H9 (cell line): ENCODE results near the gene LORICRIN. TPM values are rescaled to one million over a fixed set of nuclear protein-coding genes. Genes with fewer than 3 reads are reported as not detected.

Experiments
- DNase-seq: peaks from one replicate; pipeline ENCODE4 v3.0.0-alpha.2; 2017
- H2AFZ ChIP-seq: one replicate; pipeline ENCODE4 v1.6.1; 2013; ENCODE audit warnings: mild to moderate bottlenecking, low read length, control low read depth, moderate library complexity
- H2AK5ac ChIP-seq: 2 replicates; pipeline ENCODE4 v1.6.1; 2013; ENCODE audit warnings: low read length, control low read depth, mixed read lengths; ENCODE audit not compliant: insufficient read length
- H2BK120ac ChIP-seq: one replicate; pipeline ENCODE4 v1.6.1; 2013; ENCODE audit warnings: low read depth, mild to moderate bottlenecking, low read length, control low read depth, inconsistent platforms; ENCODE audit not compliant: poor library complexity, severe bottlenecking
- H2BK12ac ChIP-seq: 2 replicates; pipeline ENCODE4 v1.6.1; 2013; ENCODE audit warnings: low read length, control low read depth, mixed read lengths, low read depth; ENCODE audit not compliant: insufficient read length
- H2BK15ac ChIP-seq: 2 replicates; pipeline ENCODE4 v1.6.1; 2013; ENCODE audit warnings: low read depth, low read length, control low read depth
- H2BK20ac ChIP-seq: one replicate; pipeline ENCODE4 v1.6.1; 2013; ENCODE audit warnings: low read depth, mild to moderate bottlenecking, low read length, control low read depth, inconsistent platforms; ENCODE audit not compliant: poor library complexity, severe bottlenecking
- H2BK5ac ChIP-seq: 2 replicates; pipeline ENCODE4 v1.6.1; 2013; ENCODE audit warnings: low read length, control low read depth, mixed read lengths; ENCODE audit not compliant: insufficient read length
- H3K14ac ChIP-seq: 2 replicates; pipeline ENCODE4 v1.6.1; 2013; ENCODE audit warnings: low read length, control low read depth; ENCODE audit not compliant: insufficient read depth
- H3K18ac ChIP-seq: 2 replicates; pipeline ENCODE4 v1.6.1; 2013; ENCODE audit warnings: low read depth, mild to moderate bottlenecking, mixed read lengths, low read length, control low read depth; ENCODE audit not compliant: insufficient read length
- H3K23ac ChIP-seq: 2 replicates; pipeline ENCODE4 v1.6.1; 2013; ENCODE audit warnings: low read length, control low read depth, mixed read lengths, low read depth; ENCODE audit not compliant: insufficient read length
- H3K23me2 ChIP-seq: 2 replicates; pipeline ENCODE4 v1.6.1; 2013; ENCODE audit warnings: low read depth, mild to moderate bottlenecking, mixed read lengths, low read length, control low read depth; ENCODE audit not compliant: insufficient read length, poor library complexity, severe bottlenecking
- H3K27ac ChIP-seq: 2 replicates; pipeline ENCODE4 v1.5.1; 2013; ENCODE audit warnings: low read length, control low read depth, mixed read lengths, low read depth; ENCODE audit not compliant: insufficient read length
- H3K27me3 ChIP-seq: 2 replicates; pipeline ENCODE4 v1.6.1; 2013; ENCODE audit warnings: low read length, control low read depth, inconsistent platforms; ENCODE audit not compliant: insufficient read depth
- H3K4ac ChIP-seq: 2 replicates; pipeline ENCODE4 v1.6.1; 2013; ENCODE audit warnings: low read depth, mild to moderate bottlenecking, control low read depth, inconsistent platforms, low read length, moderate library complexity
- H3K4me1 ChIP-seq: 2 replicates; pipeline ENCODE4 v1.6.1; 2013; ENCODE audit warnings: low read length, control low read depth, inconsistent platforms; ENCODE audit not compliant: insufficient read depth
- H3K4me2 ChIP-seq: 2 replicates; pipeline ENCODE4 v1.6.1; 2013; ENCODE audit warnings: low read length, control low read depth, mixed read lengths; ENCODE audit not compliant: insufficient read length, insufficient read depth
- H3K56ac ChIP-seq: 2 replicates; pipeline ENCODE4 v1.6.1; 2013; ENCODE audit warnings: low read depth, mild to moderate bottlenecking, mixed read lengths, low read length, control low read depth; ENCODE audit not compliant: insufficient read length
- H3K79me1 ChIP-seq: 2 replicates; pipeline ENCODE4 v1.6.1; 2013; ENCODE audit warnings: low read depth, mild to moderate bottlenecking, moderate library complexity, low read length, control low read depth, inconsistent platforms; ENCODE audit not compliant: insufficient read depth, poor library complexity, severe bottlenecking
- H3K79me2 ChIP-seq: 2 replicates; pipeline ENCODE4 v1.6.1; 2013; ENCODE audit warnings: low read length, control low read depth, inconsistent platforms; ENCODE audit not compliant: insufficient read depth
- H3K9ac ChIP-seq: 2 replicates; pipeline ENCODE4 v1.6.1; 2013; ENCODE audit warnings: low read length, control low read depth, mixed read lengths; ENCODE audit not compliant: insufficient read length; ENCODE audit errors: extremely low read depth
- H3K9me3 ChIP-seq: one replicate; pipeline ENCODE4 v1.6.1; 2013; ENCODE audit warnings: low read depth, low read length, inconsistent platforms; ENCODE audit not compliant: control insufficient read depth
- H3T11ph ChIP-seq: one replicate; pipeline ENCODE4 v1.6.1; 2013; ENCODE audit warnings: mild to moderate bottlenecking, low read length, control low read depth, inconsistent platforms
- H4K20me1 ChIP-seq: one replicate; pipeline ENCODE4 v1.6.1; 2013; ENCODE audit not compliant: control insufficient read depth, insufficient read length, insufficient read depth
- H4K5ac ChIP-seq: 2 replicates; pipeline ENCODE4 v1.6.1; 2013; ENCODE audit warnings: low read depth, mild to moderate bottlenecking, mixed read lengths, low read length, control low read depth; ENCODE audit not compliant: insufficient read length
- H4K8ac ChIP-seq: replicated peaks from 2 replicates; pipeline ENCODE4 v1.6.1; 2013; ENCODE audit warnings: low read length, control low read depth, mixed read lengths, low read depth; ENCODE audit not compliant: insufficient read length
- H4K91ac ChIP-seq: 2 replicates; pipeline ENCODE4 v1.6.1; 2013; ENCODE audit warnings: low read depth, mild to moderate bottlenecking, moderate library complexity, mixed read lengths, low read length, control low read depth; ENCODE audit not compliant: insufficient read length
- H3K27ac Mint-ChIP-seq, 3 experiments: 2 replicates in 2 of 3; 3 replicates in 1 of 3; pipeline ENCODE4 v1.8.0; 2020 to 2021; ENCODE audit warnings: mixed read lengths in 3 of 3, mild to moderate bottlenecking in 1 of 3, moderate library complexity in 1 of 3
- H3K27me3 Mint-ChIP-seq: 2 replicates; pipeline ENCODE4 v1.8.0; 2021; ENCODE audit warnings: low read depth, mild to moderate bottlenecking, moderate library complexity, mixed read lengths
- H3K36me3 Mint-ChIP-seq, 3 experiments: 2 replicates in 2 of 3; 3 replicates in 1 of 3; pipeline ENCODE4 v1.8.0; 2020 to 2021; ENCODE audit warnings: low read depth in 3 of 3, mixed read lengths in 3 of 3; ENCODE audit not compliant: insufficient read depth in 1 of 3
- H3K4me1 Mint-ChIP-seq, 2 experiments: 2 replicates each; pipeline ENCODE4 v1.8.0; 2020; ENCODE audit warnings: mixed read lengths in 2 of 2
- H3K4me3 Mint-ChIP-seq, 2 experiments: 2 replicates in 1 of 2; 3 replicates in 1 of 2; pipeline ENCODE4 v1.8.0; 2020 to 2021; ENCODE audit warnings: mild to moderate bottlenecking in 2 of 2, mixed read lengths in 2 of 2, moderate library complexity in 1 of 2
- H3K9me3 Mint-ChIP-seq, 2 experiments: 2 replicates in 1 of 2; 3 replicates in 1 of 2; pipeline ENCODE4 v1.8.0; 2020; ENCODE audit warnings: mild to moderate bottlenecking in 2 of 2, mixed read lengths in 2 of 2, moderate library complexity in 1 of 2
- CTCF ChIP-seq: fragments of 200-600 bp; sonication (generic); conservative IDR thresholded peaks from 3 replicates; pipeline ENCODE4 v1.8.0; 2021; ENCODE audit warnings: antibody characterized with exemption, mild to moderate bottlenecking
- WGBS: extraction: QIAGEN DNeasy Blood & Tissue Kit; methylation state at CpG from one replicate; pipeline ENCODE4 v1.1.7; 2013; ENCODE audit warnings: missing lambda C conversion rate, low lambda C conversion rate, mixed read lengths; ENCODE audit not compliant: insufficient read length; ENCODE audit errors: extremely low coverage; 5-methylcytosine and 5-hydroxymethylcytosine counted together
- total RNA-seq: library from RNA; stranded (reverse); gene quantifications from 2 replicates; pipeline ENCODE4 v1.2.1, GENCODE V29; 2021

The LORICRIN gene
- total RNA-seq, 1 experiment from 2014 or later, result not detected

DNA sequence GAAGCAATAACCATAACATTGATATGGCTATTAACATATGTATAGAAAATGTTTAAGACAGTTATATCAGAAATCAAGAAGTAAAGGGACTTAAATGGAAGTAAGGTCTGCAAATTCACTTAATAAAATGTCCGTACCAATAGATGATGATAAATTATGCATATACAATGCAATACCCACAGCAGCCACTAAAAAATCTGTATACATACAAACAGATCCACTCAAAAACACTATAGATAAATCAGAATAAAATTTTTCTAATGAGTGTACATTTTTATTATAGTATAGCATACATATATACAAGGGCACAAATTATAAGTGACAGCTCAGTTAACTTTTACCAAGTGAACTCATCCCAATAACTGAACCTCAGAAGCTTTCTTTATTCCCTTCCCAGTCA lies 6.0 kb downstream of the LORICRIN start:
- DNase-seq, result no peak
- H3K9me3 ChIP-seq, result no peaks in the 10 kb centered on the region
- no peak overlapping the region for H4K91ac ChIP-seq

More for the DNA sequence above, 6.0 kb downstream of the LORICRIN start:
- Mint-ChIP-seq H3K27me3 (peaks cover 57% of the 10 kb centered on the region), H3K4me1 (peaks cover 10 to 12% of the 10 kb centered on the region in 2 experiments), H3K9me3 (peaks cover 2 to 8% of the 10 kb centered on the region in 2 experiments; a peak in 3 of 5 replicates), H3K36me3 (peaks cover 0 to 3% (median 0%) of the 10 kb centered on the region in 3 experiments; a peak in 1 of 7 replicates), H3K4me3 (no peak overlapping the region), H3K27ac (no peak overlapping the region)
- H2BK12ac ChIP-seq, result no peak overlapping the region
- no peaks in the 10 kb centered on the region for H4K20me1 ChIP-seq
- H2AK5ac ChIP-seq, result no peak overlapping the region
- no peak overlapping the region for H3K9ac ChIP-seq
- no peak overlapping the region for H2AFZ ChIP-seq
- no peaks in the 10 kb centered on the region for H3K79me1 ChIP-seq
- no CpG with 5 or more reads among the region's 1 CpG for WGBS
- no peak overlapping the region for H3K4ac ChIP-seq
- H3K27me3 ChIP-seq, result peaks cover 16% of the 10 kb centered on the region; the same call in 1 of the 2 replicates
- no peak overlapping the region for H3K23ac ChIP-seq
- no peak overlapping the region for H3K56ac ChIP-seq
- no peaks in the 10 kb centered on the region for H3K4me1 ChIP-seq
- no peak overlapping the region for H3K4me2 ChIP-seq
- no peak overlapping the region for H2BK15ac ChIP-seq
- no peak overlapping the region for H2BK20ac ChIP-seq
- no peak overlapping the region for H4K8ac ChIP-seq
- no peak overlapping the region for H4K5ac ChIP-seq
- H3K14ac ChIP-seq, result no peak overlapping the region
- H3K23me2 ChIP-seq, result no peaks in the 10 kb centered on the region
- no peak overlapping the region for H3T11ph ChIP-seq
- no peak overlapping the region for H2BK5ac ChIP-seq
- H3K79me2 ChIP-seq, result no peaks in the 10 kb centered on the region
- H3K27ac ChIP-seq, result no peak overlapping the region
- no peak overlapping the region for H3K18ac ChIP-seq
- no peak; the same call in 2 of the 3 replicates for TF ChIP-seq CTCF
- H2BK120ac ChIP-seq, result no peak overlapping the region
